ENCODE results near the gene ARMCX5. TPM values are rescaled to one million over a fixed set of nuclear protein-coding genes. Genes with fewer than 3 reads are reported as not detected.

Gene ARMCX5
- total RNA-seq, 1 experiment from 2014 or later: 14.6 TPM

GRCh38 chrX:102580891-102581290 is 18.4 kb upstream of the ARMCX5 start:
- H3K23ac ChIP-seq (ENCODE audit: insufficient read length, low read depth, low read length): no peak overlapping the region
- H3K4me1 ChIP-seq (ENCODE audit: insufficient read depth, low read length): no peaks in the 10 kb centered on the region
- H3K23me2 ChIP-seq (ENCODE audit: insufficient read length, low read depth, low read length, poor library complexity, severe bottlenecking): no peaks in the 10 kb centered on the region
- H3K27me3 ChIP-seq (ENCODE audit: insufficient read depth, low read length): no peaks in the 10 kb centered on the region
- peaks cover 0 to 1% (median 0%) of the 10 kb centered on the region in 3 experiments; a peak in 2 of 7 replicates for H3K36me3 Mint-ChIP-seq (ENCODE audit: insufficient read depth in 1 of 3, low read depth in 3 of 3)
- no peak overlapping the region for H3K27ac ChIP-seq (ENCODE audit: insufficient read length, low read depth, low read length)
- H2BK5ac ChIP-seq (ENCODE audit: insufficient read length, low read length): no peak overlapping the region
- no peaks in the 10 kb centered on the region for H3K79me2 ChIP-seq (ENCODE audit: insufficient read depth, low read length)
- WGBS (ENCODE audit: extremely low coverage, insufficient read length, low lambda C conversion rate): no CpG with 5 or more reads among the region's 1 CpG
- TF ChIP-seq CTCF (conservative IDR thresholded peaks at IDR 0.05): no peak
- DNase-seq: no peak
- H3K14ac ChIP-seq (ENCODE audit: insufficient read depth, low read length): no peak overlapping the region
- no peak overlapping the region for H3K9ac ChIP-seq (ENCODE audit: extremely low read depth, insufficient read length, low read length)
- no peaks in the 10 kb centered on the region for H4K20me1 ChIP-seq (ENCODE audit: control insufficient read depth, insufficient read depth, insufficient read length)
- peaks cover 32 to 38% of the 10 kb centered on the region in 2 experiments for H3K9me3 Mint-ChIP-seq
- no peak overlapping the region for H3K18ac ChIP-seq (ENCODE audit: insufficient read length, low read depth, low read length)
- H2AK5ac ChIP-seq (ENCODE audit: insufficient read length, low read length): no peak overlapping the region
- H3K79me1 ChIP-seq (ENCODE audit: insufficient read depth, low read depth, low read length, poor library complexity, severe bottlenecking): no peaks in the 10 kb centered on the region
- H3T11ph ChIP-seq (ENCODE audit: low read length): no peak overlapping the region
- H4K8ac ChIP-seq (replicated peaks; ENCODE audit: insufficient read length, low read depth, low read length): no peak overlapping the region
- peaks cover 4% of the 10 kb centered on the region for H3K27me3 Mint-ChIP-seq (ENCODE audit: low read depth)
- no peak overlapping the region for H3K27ac Mint-ChIP-seq
- H3K4me3 Mint-ChIP-seq: no peak overlapping the region
- H2BK120ac ChIP-seq (ENCODE audit: low read depth, low read length, poor library complexity, severe bottlenecking): no peak overlapping the region
- H2AFZ ChIP-seq (ENCODE audit: low read length): no peak overlapping the region
- no peak overlapping the region for H4K5ac ChIP-seq (ENCODE audit: insufficient read length, low read depth, low read length)
- H2BK15ac ChIP-seq (ENCODE audit: low read depth, low read length): no peak overlapping the region
- no peaks in the 10 kb centered on the region for H3K4me1 Mint-ChIP-seq
- H3K9me3 ChIP-seq (ENCODE audit: control insufficient read depth, low read depth, low read length): peaks cover 11% of the 10 kb centered on the region
- no peak overlapping the region for H2BK20ac ChIP-seq (ENCODE audit: low read depth, low read length, poor library complexity, severe bottlenecking)
- no peak overlapping the region for H3K4ac ChIP-seq (ENCODE audit: low read depth, low read length)
- H3K4me2 ChIP-seq (ENCODE audit: insufficient read depth, insufficient read length, low read length): no peak overlapping the region
- H4K91ac ChIP-seq (ENCODE audit: insufficient read length, low read depth, low read length): no peak overlapping the region
- no peak overlapping the region for H2BK12ac ChIP-seq (ENCODE audit: insufficient read length, low read depth, low read length)
- H3K56ac ChIP-seq (ENCODE audit: insufficient read length, low read depth, low read length): no peak overlapping the region

Data from H9 (cell line).